Caco-2 (cell line): ENCODE measurements around the gene TRPC1. TPM values are rescaled to one million over a fixed set of nuclear protein-coding genes. Genes with fewer than 3 reads are reported as not detected.
"Not testable (repeated sequence)": the region's sequence is repeated elsewhere in the genome, so short reads cannot be mapped to it uniquely, and the experiment has no call there.

Source experiments
- BruUV-seq: library from RNA; stranded (reverse); fragments of 400-500 nt; replicated peaks from 2 replicates; lab custom pipeline; 2021; lab: Mats Ljungman, UMichigan
- CTCF ChIA-PET: fragments of 300-600 bp; sonication (Branson Sonifier 250); formaldehyde crosslinking; loops from one replicate; lab custom pipeline; 2022; ENCODE audit warnings: antibody characterized with exemption; lab: Charles Lee
- POLR2A ChIA-PET: fragments of 300-600 bp; sonication (Branson Sonifier 250); formaldehyde crosslinking; loops from one replicate; lab custom pipeline; 2022; ENCODE audit warnings: antibody characterized with exemption; lab: Charles Lee
- DNase-seq, 2 experiments: peaks; one replicate each; pipeline versions ENCODE4 v3.0.0 to v3.0.0-alpha.2; 2020 to 2022
- H3K27me3 ChIP-seq: replicated peaks from 2 replicates; pipeline ENCODE4 v1.6.0; 2011; ENCODE audit warnings: low read length; ENCODE audit not compliant: control insufficient read depth, insufficient read depth
- H3K36me3 ChIP-seq: 2 replicates; pipeline ENCODE4 v1.5.1; 2011; ENCODE audit warnings: low read length; ENCODE audit not compliant: control insufficient read depth, insufficient read depth
- H3K4me1 ChIP-seq: fragments of 250-450 bp; sonication (Bioruptor Pico); 2 replicates; pipeline ENCODE4 v1.5.1; 2020; ENCODE audit warnings: mild to moderate bottlenecking
- H3K4me3 ChIP-seq: 2 replicates; pipeline ENCODE4 v1.5.1; 2011; ENCODE audit warnings: low read depth, mild to moderate bottlenecking, control low read depth, low read length
- H3K9me3 ChIP-seq: fragments of 250-450 bp; sonication (Bioruptor Pico); 2 replicates; pipeline ENCODE4 v1.5.1; 2020; ENCODE audit warnings: mild to moderate bottlenecking, moderate library complexity
- H3K27ac Mint-ChIP-seq: one replicate; pipeline ENCODE4 v1.8.0; 2022; ENCODE audit warnings: mixed read lengths; ENCODE audit not compliant: unreplicated experiment
- H3K27me3 Mint-ChIP-seq: one replicate; pipeline ENCODE4 v1.8.0; 2022; ENCODE audit warnings: mixed read lengths; ENCODE audit not compliant: insufficient read depth, unreplicated experiment
- H3K36me3 Mint-ChIP-seq: one replicate; pipeline ENCODE4 v1.8.0; 2022; ENCODE audit warnings: mild to moderate bottlenecking, mixed read lengths; ENCODE audit not compliant: insufficient read depth, unreplicated experiment
- H3K4me1 Mint-ChIP-seq: one replicate; pipeline ENCODE4 v1.8.0; 2022; ENCODE audit warnings: low read depth, mixed read lengths; ENCODE audit not compliant: unreplicated experiment
- H3K4me3 Mint-ChIP-seq: one replicate; pipeline ENCODE4 v1.8.0; 2022; ENCODE audit warnings: mild to moderate bottlenecking, moderate library complexity, mixed read lengths; ENCODE audit not compliant: unreplicated experiment
- H3K9me3 Mint-ChIP-seq: one replicate; pipeline ENCODE4 v1.8.0; 2022; ENCODE audit warnings: mixed read lengths; ENCODE audit not compliant: unreplicated experiment
- intact Hi-C: fragments of 100-400 bp; cut with micrococcal nuclease; formaldehyde crosslinking; loops from one replicate; pipeline ENCODE4 v1.10.0; 2022; ENCODE audit not compliant: unreplicated experiment
- total RNA-seq: library from RNA; stranded (reverse); gene quantifications from 2 replicates; pipeline ENCODE4 v1.2.3, GENCODE V29; 2022
- TF ChIP-seq, protein P1 (sequence below), 2 experiments: fragments of 200-600 bp in 1 of 2; IDR thresholded peaks; 1 replicate in 1 of 2; 2 replicates in 1 of 2; pipeline versions ENCODE4 v1.5.1 to v1.8.0; 2011 to 2022; ENCODE audit warnings: antibody characterized with exemption in 1 of 2, control low read depth in 1 of 2, inconsistent platforms in 1 of 2, low read depth in 1 of 2, low read length in 1 of 2, mild to moderate bottlenecking in 1 of 2, moderate library complexity in 1 of 2; ENCODE audit not compliant: insufficient read depth in 1 of 2, severe bottlenecking in 1 of 2, unreplicated experiment in 1 of 2

The TRPC1 gene
- total RNA-seq, 1 experiment from 2014 or later, result 8.3 TPM

DNA sequence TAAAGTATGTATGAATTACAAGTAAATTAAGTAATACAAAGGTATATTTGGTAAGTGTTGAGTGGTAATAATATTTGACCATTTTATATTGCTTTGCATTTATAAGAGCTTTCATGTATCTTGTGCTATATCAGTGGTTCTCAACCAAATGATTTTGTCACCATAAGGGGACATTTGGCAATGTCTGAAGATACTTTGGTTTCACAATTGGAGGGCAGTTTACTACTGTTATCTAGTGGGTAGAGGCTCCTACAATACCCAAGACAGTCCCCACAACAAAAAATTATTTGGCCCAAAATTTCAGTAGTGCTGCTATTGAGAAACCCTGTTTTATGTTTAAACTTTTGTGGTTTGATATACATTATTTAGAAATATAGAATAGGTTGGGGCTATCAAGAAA is 14.6 kb downstream of the TRPC1 start:
- intact Hi-C loops, result no loop called here
- no TSS peak for BruUV-seq
- Mint-ChIP-seq H3K27ac (no peak overlapping the region), H3K36me3 (no peaks in the 10 kb centered on the region), H3K9me3 (no peaks in the 10 kb centered on the region), H3K4me3 (no peak overlapping the region), H3K4me1 (peaks cover 7% of the 10 kb centered on the region), H3K27me3 (no peaks in the 10 kb centered on the region)
- no peaks in the 10 kb centered on the region for H3K27me3 ChIP-seq
- TF ChIP-seq, protein P1, sequence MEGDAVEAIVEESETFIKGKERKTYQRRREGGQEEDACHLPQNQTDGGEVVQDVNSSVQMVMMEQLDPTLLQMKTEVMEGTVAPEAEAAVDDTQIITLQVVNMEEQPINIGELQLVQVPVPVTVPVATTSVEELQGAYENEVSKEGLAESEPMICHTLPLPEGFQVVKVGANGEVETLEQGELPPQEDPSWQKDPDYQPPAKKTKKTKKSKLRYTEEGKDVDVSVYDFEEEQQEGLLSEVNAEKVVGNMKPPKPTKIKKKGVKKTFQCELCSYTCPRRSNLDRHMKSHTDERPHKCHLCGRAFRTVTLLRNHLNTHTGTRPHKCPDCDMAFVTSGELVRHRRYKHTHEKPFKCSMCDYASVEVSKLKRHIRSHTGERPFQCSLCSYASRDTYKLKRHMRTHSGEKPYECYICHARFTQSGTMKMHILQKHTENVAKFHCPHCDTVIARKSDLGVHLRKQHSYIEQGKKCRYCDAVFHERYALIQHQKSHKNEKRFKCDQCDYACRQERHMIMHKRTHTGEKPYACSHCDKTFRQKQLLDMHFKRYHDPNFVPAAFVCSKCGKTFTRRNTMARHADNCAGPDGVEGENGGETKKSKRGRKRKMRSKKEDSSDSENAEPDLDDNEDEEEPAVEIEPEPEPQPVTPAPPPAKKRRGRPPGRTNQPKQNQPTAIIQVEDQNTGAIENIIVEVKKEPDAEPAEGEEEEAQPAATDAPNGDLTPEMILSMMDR (IDR thresholded peaks at IDR 0.05; ENCODE audit: insufficient read depth in 1 of 2, low read depth in 1 of 2, low read length in 1 of 2, severe bottlenecking in 1 of 2, unreplicated experiment in 1 of 2), result no peak
- no peak overlapping the region for H3K4me3 ChIP-seq
- no peaks in the 10 kb centered on the region for H3K4me1 ChIP-seq
- POLR2A ChIA-PET, result no interaction called here
- no peak for DNase-seq
- no peaks in the 10 kb centered on the region for H3K36me3 ChIP-seq
- CTCF ChIA-PET, result no interaction called here
- no peaks in the 10 kb centered on the region for H3K9me3 ChIP-seq

DNA sequence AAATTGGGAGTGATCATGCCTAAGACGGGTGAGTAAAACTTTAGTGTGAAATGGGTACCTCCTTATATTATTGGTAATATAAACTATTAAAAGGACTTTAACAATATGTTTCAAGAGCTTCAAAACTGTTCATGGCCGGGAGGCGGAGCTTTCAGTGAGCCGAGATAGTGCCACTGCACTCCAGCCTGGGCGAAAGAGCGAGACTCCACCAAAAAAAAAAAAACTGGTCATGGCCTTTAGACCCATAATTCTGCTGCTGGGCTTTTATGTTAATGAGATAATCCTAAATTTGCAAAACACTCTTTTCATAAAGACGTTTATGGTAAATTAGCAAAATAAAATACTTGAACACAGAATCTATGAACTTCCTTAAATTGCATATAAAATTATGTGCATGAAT is 22.8 kb downstream of the TRPC1 start:
- TF ChIP-seq, protein P1 (IDR thresholded peaks at IDR 0.05; ENCODE audit: insufficient read depth in 1 of 2, low read depth in 1 of 2, low read length in 1 of 2, severe bottlenecking in 1 of 2, unreplicated experiment in 1 of 2), result no peak
- no peaks in the 10 kb centered on the region for H3K36me3 Mint-ChIP-seq
- H3K9me3 ChIP-seq, result no peaks in the 10 kb centered on the region
- no peak for DNase-seq
- no peaks in the 10 kb centered on the region; the same call in 1 of the 2 replicates for H3K36me3 ChIP-seq
- no peak overlapping the region for H3K27ac Mint-ChIP-seq
- no peaks in the 10 kb centered on the region for H3K27me3 ChIP-seq
- BruUV-seq, result no TSS peak
- ChIA-PET CTCF (no interaction called here), POLR2A (no interaction called here)
- intact Hi-C loops, result no loop called here
- H3K4me1 ChIP-seq, result no peaks in the 10 kb centered on the region
- H3K27me3 Mint-ChIP-seq, result no peaks in the 10 kb centered on the region
- no peak overlapping the region for H3K4me3 Mint-ChIP-seq
- H3K4me3 ChIP-seq, result no peak overlapping the region
- no peaks in the 10 kb centered on the region for H3K9me3 Mint-ChIP-seq
- H3K4me1 Mint-ChIP-seq, result no peaks in the 10 kb centered on the region

DNA sequence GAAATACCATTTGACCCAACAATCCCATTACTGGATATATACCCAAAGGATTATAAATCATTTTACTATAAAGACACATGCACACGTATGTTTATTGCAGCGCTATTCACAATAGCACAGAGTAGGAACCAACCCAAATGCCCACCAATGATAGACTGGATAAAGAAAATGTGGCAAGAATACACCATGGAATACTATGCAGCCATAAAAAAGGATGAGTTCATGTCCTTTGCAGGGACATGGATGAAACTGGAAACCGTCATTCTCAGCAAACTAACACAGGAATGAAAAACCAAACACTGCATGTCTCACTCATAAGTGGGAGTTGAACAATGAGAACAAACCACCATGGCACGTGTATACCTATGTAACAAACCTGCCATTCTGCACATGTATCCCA is 26.7 kb downstream of the TRPC1 start:
- CTCF ChIA-PET, DNase-seq, H3K27me3 ChIP-seq, H3K27me3 Mint-ChIP-seq, H3K27ac Mint-ChIP-seq, BruUV-seq, intact Hi-C loops, H3K36me3 Mint-ChIP-seq, H3K9me3 Mint-ChIP-seq, H3K36me3 ChIP-seq, POLR2A ChIA-PET, H3K4me1 Mint-ChIP-seq, H3K4me3 Mint-ChIP-seq, H3K4me3 ChIP-seq, H3K4me1 ChIP-seq, H3K9me3 ChIP-seq: not testable (repeated sequence)

DNA sequence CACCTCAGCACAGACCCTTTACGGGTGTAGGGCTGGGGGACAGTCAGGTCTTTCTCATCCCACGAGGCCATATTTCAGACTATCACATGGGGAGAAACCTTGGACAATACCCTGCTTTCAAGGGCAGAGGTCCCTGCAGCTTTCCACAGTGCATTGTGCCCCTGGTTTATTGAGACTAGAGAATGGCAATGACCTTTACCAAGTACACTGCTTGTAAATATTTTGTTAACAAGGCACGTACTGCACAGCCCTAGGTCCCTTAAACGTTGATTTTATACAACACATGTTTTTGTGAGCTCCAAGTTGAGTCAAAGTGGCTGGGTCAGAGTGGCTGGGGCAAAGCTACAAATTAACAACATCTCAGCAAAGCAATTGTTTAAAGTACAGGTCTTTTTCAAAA is 28.8 kb downstream of the TRPC1 start:
- intact Hi-C loops, result loop anchor here (1.0 kb wide), 1 partner anchor 35 kb away; no protein-coding TSS in a partner anchor
- H3K36me3 ChIP-seq, H3K4me1 Mint-ChIP-seq, H3K27me3 Mint-ChIP-seq, BruUV-seq, H3K4me3 Mint-ChIP-seq, H3K27me3 ChIP-seq, DNase-seq, H3K36me3 Mint-ChIP-seq, H3K27ac Mint-ChIP-seq, H3K9me3 Mint-ChIP-seq, H3K4me3 ChIP-seq, POLR2A ChIA-PET, H3K9me3 ChIP-seq, H3K4me1 ChIP-seq, CTCF ChIA-PET: not testable (repeated sequence)
